ENCODE measurements around the gene ACTR6. TPM values are rescaled to one million over a fixed set of nuclear protein-coding genes. Genes with fewer than 3 reads are reported as not detected.

ACTR6 gene
- total and polyA plus RNA-seq, 11 donors, result 8.9 to 29.5 (median 21.9) TPM

DNA sequence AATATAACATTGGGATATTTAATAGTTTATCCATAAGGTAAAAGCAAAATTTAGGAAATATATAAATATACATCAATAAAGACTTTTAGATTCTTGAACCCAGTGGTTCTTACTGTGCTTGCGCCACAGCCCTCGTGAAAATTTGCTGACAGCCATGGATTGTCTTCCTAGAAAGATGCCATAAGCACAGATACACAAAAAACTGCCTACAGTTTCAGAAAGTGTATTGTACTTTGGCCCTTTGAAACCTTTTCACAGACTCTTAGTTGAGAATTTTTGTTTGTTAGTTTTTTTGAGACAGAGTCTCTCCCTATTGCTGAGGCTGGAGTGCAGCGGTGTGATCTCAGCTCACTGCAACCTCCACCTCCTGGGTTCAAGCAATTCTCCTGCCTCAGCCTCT lies 38.2 kb downstream of the ACTR6 start:
- no peak for ATAC-seq
- no peak overlapping the region for H3K27ac ChIP-seq

GRCh38 chr12:100239589-100239988 lies 39.0 kb downstream of the ACTR6 start:
- WGBS, 4 donors, result 100% methylated on average over 1 of the region's 1 CpG; no CpG with 5 or more reads in 1 of the 4 donors
- ATAC-seq (no peak), DNase-seq (no peak)
- TF ChIP-seq CTCF (IDR thresholded peaks at IDR 0.05) (no peak), POLR2A (IDR thresholded peaks at IDR 0.05) (no peak)
- Histone ChIP-seq H3K9me3 (no peaks in the 10 kb centered on the region), H3K36me3 (no peaks in the 10 kb centered on the region), H3K4me1 (peaks cover 0 to under 1% (median 0%) of the 10 kb centered on the region in 12 donors), H3K27me3 (no peaks in the 10 kb centered on the region), H3K4me3 (no peak overlapping the region), H3K27ac (no peak overlapping the region)
- intact Hi-C loops (cut with DNase I), result loop anchor here in 5 of 10 donors (5.0 to 10.0 kb wide), 3 partner anchors 313 to 495 kb away; no protein-coding TSS in a partner anchor

More for the DNA sequence above, 38.2 kb downstream of the ACTR6 start:
- DNase-seq, result no peak
- TF ChIP-seq CTCF (IDR thresholded peaks at IDR 0.05) (no peak), POLR2A (IDR thresholded peaks at IDR 0.05) (no peak)
- H3K27me3 ChIP-seq, result no peaks in the 10 kb centered on the region
- no peaks in the 10 kb centered on the region for H3K9me3 ChIP-seq
- peaks cover 0 to 7% (median 0%) of the 10 kb centered on the region in 12 donors for H3K4me1 ChIP-seq
- intact Hi-C loops (cut with DNase I), result loop anchor here in 5 of 10 donors (5.0 to 10.0 kb wide), 3 partner anchors 314 to 496 kb away; no protein-coding TSS in a partner anchor
- no peak overlapping the region for H3K4me3 ChIP-seq
- no peaks in the 10 kb centered on the region for H3K36me3 ChIP-seq
- 96 to 97% (median 97%) methylated on average over 3 of the region's 3 CpGs for WGBS, 4 donors

DNA sequence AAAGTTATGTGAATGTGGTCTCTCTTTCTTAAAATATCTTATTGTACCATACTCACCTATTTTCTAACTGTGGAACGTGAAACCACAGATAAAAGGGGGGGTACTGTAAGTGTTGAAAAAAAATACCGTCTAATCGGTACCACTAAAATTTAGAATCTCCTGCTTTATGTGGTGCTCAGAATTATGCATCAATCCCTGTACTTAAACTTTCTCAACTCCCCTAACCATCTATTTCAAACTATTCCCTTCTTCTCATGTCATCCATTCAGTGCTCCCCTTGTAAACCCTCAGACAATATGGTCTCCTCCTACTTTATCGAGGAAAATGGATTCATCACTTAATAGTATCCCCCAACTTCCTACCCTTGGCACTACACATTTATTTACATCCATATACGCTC lies 42.5 kb downstream of the ACTR6 start:
- ATAC-seq (no peak), DNase-seq (no peak)
- TF ChIP-seq CTCF (IDR thresholded peaks at IDR 0.05), result no peak
- no peak for TF ChIP-seq POLR2A (IDR thresholded peaks at IDR 0.05)
- Histone ChIP-seq H3K36me3 (no peaks in the 10 kb centered on the region), H3K4me1 (no peaks in the 10 kb centered on the region), H3K4me3 (no peak overlapping the region), H3K9me3 (no peaks in the 10 kb centered on the region), H3K27ac (no peak overlapping the region), H3K27me3 (no peaks in the 10 kb centered on the region)
- 74 to 94% (median 91%) methylated on average over 5 of the region's 5 CpGs for WGBS, 4 donors
- intact Hi-C loops (cut with DNase I), result loop anchor here in 1 of 10 donors (10.0 kb wide), 1 partner anchor 302 kb away; no protein-coding TSS in a partner anchor

GRCh38 chr12:100247765-100248164 lies 47.1 kb downstream of the ACTR6 start:
- no peak for DNase-seq
- ATAC-seq, result no peak
- H3K36me3 ChIP-seq, result no peaks in the 10 kb centered on the region
- H3K27ac ChIP-seq, result no peak overlapping the region
- no peaks in the 10 kb centered on the region for H3K4me1 ChIP-seq
- H3K27me3 ChIP-seq, result no peaks in the 10 kb centered on the region
- TF ChIP-seq CTCF (IDR thresholded peaks at IDR 0.05), result no peak
- TF ChIP-seq POLR2A (IDR thresholded peaks at IDR 0.05), result no peak
- 93 to 97% (median 95%) methylated on average over 4 of the region's 4 CpGs for WGBS, 4 donors
- H3K4me3 ChIP-seq, result no peak overlapping the region
- H3K9me3 ChIP-seq, result no peaks in the 10 kb centered on the region
- intact Hi-C loops (cut with DNase I), result loop anchor here in 1 of 10 donors (10.0 kb wide), 1 partner anchor 297 kb away; no protein-coding TSS in a partner anchor

Data from heart left ventricle (tissue), 16 donors.